ENCODE data around the gene NEUROD6.

The NEUROD6 gene

DNA sequence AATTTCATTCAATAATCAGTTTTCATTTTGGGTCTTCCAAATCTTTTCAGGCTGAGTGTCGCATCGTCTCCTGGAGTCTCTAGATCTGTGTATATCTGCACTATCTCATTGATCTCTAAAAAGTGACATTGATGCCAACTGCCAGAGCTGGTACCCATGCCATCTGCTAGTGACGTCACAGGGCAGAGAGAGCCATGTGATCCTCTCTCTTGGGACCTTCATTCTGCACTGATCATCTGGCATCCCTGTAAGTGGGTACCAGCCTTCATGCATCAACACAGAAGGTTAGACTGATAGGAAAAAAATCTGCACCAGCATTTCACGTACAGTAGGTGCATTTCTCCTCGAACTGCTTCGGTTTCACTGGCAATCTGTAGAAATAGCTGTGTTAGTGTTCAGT lies at the start of gene NEUROD6:
Gene NEUROD6, minus strand, starts transcription at position 124 of the 400 bp plus-strand sequence. CDS start 1,458 bp downstream, outside the sequence.
- no peak for DNase-seq (ENCODE audit: low spot score)

DNA sequence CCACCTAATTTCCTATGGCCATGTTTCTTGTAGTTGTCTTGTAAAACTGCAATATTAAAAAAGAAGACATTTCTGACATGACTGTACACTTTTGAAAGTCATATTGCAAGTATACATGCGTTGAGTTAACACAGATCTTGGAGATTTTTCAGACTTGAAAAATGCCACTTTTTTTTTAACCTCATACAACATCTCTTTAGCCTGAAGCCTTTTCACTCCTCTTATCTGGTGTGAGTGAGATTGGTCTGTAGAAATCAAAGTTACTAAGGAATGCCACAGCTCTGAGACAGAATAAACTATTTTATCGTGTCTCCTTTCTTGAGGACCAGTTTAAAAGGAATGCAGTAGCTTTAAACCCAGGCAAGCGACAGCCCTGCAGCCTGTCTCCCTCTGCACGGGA lies 43.9 kb upstream of the NEUROD6 start:
- DNase-seq (ENCODE audit: low spot score), result no peak

DNA sequence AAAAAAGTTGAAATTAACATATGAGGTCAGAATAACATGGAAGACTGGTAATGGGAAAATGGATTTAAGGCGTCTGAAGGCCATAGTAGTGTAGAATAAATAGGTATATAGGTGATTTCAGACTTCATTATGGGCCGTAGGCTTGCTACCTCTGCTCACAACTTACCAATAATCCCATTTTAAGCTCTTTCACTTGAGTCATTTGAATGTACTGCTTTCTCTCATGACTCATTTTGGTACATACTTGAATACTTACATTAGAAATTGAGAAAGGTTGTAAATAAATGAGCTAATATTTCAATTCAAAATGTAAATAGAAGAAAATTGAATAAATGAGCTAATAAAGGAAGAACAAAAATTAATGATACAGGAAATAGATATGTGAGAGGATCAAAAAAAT lies 42.2 kb upstream of the NEUROD6 start:
- DNase-seq (ENCODE audit: low spot score), result no peak

DNA sequence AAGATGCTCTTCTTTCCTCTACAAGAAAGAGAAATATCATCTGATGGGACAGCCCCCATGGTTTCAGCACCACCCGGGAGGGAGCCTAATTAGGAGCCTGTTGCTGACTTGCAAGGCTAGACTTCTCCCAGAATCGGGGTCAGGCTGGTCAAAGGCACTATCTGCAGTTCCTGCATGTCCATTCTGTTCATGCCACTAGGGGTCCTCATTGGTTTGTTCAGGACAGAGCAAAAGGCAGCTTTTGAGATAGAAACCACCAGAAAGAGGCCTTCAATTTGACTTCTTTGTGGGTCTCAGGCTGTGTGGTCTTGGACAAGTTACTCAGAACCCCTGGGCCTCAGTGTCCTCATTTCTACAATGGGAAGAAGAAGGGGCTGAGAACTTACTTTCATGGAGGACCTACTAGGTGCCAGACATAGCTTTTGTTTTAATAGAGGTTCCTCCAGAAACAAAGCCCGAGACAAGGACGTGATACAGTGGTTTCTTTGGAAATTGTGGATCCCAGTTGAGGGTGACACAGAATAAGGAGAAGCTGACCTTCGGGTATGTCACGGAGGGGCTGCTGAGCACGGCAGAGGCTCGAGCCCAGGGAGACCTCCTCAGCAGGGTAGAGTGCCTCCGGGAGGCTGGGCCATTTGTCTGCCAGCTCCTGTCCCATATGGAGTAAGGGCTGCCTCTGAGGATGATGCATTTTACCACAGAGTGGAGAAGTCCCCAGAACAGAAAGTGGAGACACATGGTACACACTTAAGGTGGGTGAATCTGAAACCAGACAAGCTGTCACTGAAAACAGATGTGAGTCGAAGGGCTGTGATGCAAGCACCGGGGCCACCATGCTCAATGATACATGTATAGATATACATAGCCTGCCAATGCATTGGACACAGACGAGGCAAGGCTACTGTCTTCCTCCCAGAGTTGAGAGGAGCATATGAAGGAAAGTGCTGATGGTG lies 33.1 kb upstream of the NEUROD6 start:
- peak; percentile 26 for DNase-seq (ENCODE audit: low spot score)

DNA sequence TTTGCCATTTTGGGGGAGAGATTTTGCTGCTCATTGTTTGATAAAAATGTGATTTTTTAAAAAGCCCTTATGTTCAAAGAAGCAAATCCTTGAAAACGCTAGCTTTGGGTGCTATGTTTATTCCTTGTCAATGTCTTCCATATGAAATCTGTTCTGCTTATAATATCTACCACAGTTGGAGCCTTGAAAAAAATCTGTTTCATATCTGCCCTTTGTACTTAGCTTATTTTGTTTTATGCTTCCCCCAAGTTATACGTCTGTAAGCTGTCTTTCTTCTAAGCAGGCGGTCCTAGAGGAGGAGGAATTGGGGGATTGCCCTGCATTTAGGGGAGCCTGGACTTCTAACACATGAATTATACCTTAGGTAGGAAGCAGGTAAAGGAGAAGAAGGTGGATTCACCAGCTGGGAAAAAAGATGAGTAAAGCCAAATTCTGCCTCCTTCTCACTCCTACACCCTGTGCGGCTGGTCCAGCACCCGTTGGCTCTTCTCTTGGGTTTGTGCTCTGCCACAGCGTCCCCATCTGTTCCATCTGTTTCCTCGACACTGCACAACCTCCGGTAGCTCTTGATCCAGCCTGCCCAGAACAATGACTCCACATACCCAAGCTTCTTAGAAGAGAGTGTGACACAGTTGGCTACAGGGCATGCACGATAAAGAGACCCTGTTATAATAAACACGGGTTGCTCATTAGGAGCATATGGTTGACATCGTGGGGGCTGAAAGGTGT lies 31.9 kb upstream of the NEUROD6 start:
- DNase-seq (ENCODE audit: low spot score), result no peak

DNA sequence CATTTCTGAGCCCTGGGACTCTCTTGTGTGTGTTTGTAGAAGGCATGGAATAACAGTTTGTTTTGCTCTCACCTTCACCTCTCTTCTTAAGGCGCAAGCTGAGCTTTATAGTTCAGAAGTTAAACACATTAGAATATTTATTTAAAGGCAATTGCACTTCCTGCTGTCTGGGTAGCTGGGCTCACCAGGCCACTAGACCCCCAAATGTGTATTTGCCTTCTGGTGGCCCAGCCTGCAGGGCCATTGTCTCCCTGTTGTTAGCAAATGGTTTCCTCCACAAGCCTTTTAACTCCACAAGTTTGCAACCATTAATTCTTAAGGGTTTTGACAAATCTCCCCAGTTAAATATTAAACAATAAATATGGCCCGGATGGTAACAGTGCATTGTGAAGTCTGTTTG lies 31.1 kb upstream of the NEUROD6 start:
- DNase-seq (ENCODE audit: low spot score), result no peak

DNA sequence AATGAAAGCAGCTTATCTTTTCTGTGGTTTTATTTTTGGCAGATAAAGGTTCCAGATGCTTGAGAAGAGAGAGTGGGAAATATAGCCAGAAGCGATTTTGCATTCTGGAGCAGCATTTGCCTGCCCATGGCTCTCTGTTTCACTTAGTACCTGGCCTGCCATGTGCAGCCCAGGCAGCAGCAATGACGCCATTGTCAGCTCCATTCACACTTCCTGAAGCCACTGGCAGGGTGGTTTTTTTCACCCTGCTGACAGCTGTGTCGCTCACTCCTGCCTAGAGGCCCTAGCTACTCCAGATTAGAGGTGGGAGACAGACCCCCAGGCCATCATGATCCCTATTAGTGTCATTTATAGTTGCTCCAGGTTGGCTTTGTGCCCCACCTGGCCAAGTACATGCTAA lies 30.1 kb upstream of the NEUROD6 start:
- no peak for DNase-seq (ENCODE audit: low spot score)

DNA sequence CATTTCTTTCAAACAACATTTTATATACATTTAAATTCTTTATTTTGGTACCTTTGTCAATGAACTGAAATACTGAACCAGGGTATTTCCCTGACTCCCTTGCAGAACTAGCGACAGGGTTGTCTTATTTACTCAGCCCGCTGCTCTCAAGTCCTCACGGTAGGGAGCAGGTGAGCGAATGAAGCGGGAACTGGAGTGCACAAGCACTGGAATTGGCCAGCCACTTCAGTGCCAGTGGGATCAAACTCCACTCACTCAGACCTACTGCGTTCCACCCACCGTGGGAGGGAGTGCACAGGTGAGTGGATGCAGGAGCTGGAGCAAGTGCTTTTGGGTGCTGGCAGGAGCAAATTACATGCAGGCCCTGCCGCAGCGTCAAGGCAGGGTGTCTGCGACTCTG lies 28.1 kb upstream of the NEUROD6 start:
- DNase-seq (ENCODE audit: low spot score), result no peak

DNA sequence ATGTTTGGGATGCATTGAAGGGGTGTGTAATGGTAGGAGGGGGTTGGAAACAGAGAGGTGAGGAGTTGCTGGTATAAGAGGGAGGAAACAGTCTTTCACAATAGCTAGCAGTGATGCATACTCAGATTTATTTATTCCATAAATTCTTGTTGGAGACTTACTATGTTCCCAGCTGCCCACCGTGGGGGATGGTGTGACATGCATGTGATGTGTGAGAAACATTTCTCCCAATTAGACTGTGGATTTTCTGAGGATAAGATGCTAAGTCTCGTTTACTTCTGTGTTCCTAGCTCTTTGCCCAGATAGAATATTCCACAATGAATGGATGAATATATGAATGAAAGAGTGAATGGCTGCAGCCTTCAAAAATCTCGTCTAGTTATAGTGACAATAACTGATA lies 23.0 kb upstream of the NEUROD6 start:
- no peak for DNase-seq (ENCODE audit: low spot score)

DNA sequence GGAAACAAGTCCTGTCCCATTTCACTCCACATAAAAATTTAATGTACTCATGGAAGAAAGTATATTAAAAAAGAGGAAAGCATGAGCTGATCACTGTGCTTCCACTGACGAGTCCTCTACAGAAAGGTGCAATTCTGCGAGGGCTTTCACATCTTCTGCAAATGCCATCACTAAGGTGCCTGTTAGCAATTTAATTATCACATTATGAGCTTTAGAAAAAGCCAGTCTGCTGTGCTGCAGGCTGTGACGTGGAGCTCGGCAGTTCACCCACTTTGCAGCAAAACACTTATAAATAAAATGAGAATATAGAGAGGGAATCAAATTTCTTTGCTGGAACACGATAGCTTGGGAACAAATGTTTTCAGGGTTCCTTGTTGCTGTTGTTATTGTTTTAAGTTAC lies 22.5 kb upstream of the NEUROD6 start:
- no peak for DNase-seq (ENCODE audit: low spot score)

DNA sequence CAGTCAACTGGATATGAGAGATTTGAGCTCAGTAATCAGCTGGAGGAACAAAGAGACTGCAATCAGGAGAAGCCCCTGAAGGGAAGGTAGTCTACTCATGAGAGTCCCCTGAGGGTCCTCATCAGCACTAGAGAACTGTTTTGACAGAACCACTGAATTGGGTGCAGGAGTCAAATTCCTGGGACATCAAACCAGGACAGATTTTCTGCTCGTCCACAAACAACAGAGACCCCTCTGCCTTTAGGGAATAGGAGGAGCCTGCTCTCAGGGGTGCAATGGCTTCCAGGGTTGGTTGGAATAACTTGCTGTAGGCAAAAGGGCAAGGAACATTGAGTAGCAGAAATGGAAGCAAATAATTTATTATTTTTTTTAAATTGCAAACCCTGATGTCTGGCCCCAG lies 21.9 kb upstream of the NEUROD6 start:
- DNase-seq (ENCODE audit: low spot score), result no peak

DNA sequence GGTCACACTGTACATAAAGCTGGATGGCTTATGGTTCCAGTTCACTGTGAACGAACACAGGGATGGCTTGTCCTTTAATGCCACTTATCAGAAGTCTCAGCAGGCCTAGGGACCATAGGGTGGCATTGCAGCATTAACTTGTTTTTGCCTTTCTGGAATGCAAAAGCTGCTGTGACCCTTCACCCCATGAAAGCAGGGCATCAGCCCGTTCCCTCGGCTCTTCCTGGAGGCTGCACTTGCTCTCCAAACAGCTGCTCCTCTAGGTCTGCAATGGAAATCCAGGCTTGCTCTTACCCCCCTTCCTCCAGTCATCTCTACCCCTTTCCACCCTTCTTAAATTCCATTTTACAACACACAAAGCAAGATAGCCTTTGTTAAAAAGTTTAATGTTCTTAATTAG lies 17.9 kb upstream of the NEUROD6 start:
- DNase-seq (ENCODE audit: low spot score), result no peak

DNA sequence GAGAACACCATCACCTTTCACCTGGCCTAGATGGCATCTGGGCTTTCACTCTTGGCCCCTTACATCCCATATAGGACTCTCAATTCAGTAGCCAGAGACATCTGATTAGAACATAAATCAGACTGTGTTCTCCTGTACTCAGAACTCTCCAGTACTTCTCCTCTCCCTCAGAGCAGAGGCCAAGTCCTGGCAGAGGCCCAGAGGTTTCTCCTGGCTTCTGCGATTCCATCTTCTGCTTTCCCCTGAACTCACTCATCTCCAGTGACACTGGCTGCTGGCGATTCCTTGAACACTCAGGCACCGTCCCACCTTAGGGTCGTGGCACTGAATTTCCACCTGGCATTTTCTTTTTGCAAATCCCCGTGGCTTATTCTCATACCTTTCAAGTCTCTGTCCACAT lies 4.9 kb upstream of the NEUROD6 start:
- no peak for DNase-seq (ENCODE audit: low spot score)

DNA sequence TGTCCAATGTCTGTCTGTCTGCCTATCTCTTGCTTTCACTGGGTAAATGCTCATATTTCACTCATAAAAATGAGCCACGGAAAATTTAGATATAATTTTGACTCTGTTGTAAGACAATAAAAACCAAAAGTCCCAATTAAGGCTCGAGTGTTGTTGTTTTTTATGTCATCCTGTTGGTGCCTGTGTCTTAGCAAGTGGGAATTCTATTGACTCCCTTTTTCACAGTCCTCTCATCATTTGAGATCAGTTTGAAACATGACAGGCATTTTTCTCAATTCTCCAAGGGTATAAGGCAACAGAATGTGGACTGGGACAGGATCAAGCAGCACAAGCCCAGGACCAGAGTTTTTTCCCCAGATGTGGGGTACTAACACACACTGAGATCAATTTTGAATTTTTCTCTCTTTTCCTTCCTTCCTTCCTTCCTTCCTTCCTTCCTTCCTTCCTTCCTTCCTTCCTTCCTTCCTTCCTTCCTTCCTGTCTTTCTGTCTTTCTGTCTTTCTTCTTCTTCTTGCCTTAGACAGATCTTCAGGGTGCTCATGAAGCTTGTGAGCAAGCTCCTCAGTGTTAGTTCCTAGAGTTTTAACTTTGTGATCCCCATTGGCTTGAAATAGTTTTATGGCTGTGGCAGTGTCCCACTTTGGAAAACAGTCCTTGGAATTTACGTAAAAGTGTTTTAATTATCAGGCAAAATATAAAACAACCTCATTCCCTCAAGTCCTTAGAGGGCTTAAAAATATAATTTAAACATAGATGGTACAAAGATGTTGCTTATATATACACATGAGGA lies 3.2 kb upstream of the NEUROD6 start:
- no peak for DNase-seq (ENCODE audit: low spot score)

DNA sequence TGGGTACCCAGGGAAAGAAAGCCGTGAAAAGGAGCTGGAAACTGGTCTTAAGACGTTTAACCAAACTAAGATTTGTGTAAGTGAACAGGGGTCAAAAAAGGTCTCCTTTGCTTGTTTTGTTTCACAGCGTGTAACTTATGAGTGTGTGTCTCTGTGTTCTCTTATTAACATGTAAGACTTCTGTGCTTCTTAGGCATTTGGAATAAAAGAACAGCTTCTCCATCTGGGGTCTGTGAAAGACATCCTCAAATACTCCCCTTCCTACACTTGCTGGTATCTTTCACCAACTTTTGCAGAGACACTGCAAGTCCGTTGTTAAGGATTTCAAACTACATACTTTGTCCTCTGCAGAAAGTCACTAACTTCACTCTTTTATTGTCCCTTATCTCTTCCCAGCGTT lies 615 bp upstream of the NEUROD6 start:
- no peak for DNase-seq (ENCODE audit: low spot score)

DNA sequence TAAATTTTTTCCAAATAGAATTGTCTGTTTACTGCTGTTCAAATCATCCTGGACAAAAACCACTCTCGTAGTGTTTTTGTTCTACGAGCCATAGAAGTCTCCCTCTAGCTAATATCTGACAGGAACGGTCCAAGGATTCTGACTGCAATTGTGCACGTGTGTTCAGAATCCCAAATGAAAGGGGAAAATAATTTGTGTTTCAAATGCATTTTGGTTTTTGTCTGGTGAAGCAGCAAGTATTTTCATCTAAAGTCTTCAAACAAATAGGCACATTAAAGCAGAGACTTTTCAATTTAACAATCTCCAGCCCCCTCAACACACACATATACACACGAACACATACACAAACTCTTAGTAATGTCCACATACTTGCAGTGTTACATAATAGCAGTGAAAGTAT lies 475 bp downstream of the NEUROD6 start:
- no peak for DNase-seq (ENCODE audit: low spot score)

DNA sequence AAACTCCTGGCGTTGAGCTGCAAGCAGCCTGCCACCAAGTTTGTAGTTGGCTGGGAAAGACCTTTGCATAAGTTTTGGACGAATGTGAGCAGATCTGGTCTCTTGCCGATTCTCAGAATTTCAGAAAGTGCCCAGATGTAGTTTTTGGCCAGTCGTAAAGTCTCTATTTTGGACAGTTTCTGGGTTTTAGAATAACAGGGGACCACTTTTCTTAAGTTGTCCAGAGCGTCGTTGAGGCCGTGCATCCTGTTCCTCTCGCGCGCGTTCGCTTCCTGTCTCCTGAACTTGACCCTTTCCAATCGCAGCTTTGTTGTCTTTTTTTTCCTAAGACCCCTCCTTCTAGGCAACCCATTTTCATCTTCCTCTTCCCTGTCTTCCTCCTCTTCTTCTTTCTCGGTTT lies 1.8 kb downstream of the NEUROD6 start:
- DNase-seq (ENCODE audit: low spot score), result no peak

DNA sequence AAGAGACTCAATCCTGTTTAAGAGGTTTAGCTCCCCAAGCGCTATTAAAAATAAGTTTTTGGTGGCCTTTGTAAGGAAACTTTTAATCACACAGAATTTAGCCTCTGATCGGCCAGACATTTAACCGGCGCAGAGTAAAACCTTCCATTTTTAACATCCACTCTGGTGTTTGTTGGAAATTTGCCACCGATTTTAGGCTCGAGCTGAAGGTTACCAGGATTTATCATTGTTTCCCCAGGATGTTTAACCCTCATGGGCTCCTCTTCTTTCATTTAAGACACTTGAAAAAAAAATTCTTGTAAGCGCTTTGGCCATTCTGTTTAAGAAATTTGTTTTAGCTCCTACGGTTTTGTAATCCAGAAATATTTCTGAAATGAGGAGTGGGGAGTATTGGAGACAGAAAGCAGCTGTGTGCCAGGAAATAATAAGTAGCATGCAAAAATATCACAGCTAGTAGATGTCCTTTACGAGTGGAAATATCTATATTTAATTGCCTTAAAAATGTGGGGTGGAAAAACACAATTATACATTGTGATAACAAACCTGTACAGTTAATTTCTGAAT lies 3.4 kb downstream of the NEUROD6 start:
- DNase-seq (ENCODE audit: low spot score), result no peak

DNA sequence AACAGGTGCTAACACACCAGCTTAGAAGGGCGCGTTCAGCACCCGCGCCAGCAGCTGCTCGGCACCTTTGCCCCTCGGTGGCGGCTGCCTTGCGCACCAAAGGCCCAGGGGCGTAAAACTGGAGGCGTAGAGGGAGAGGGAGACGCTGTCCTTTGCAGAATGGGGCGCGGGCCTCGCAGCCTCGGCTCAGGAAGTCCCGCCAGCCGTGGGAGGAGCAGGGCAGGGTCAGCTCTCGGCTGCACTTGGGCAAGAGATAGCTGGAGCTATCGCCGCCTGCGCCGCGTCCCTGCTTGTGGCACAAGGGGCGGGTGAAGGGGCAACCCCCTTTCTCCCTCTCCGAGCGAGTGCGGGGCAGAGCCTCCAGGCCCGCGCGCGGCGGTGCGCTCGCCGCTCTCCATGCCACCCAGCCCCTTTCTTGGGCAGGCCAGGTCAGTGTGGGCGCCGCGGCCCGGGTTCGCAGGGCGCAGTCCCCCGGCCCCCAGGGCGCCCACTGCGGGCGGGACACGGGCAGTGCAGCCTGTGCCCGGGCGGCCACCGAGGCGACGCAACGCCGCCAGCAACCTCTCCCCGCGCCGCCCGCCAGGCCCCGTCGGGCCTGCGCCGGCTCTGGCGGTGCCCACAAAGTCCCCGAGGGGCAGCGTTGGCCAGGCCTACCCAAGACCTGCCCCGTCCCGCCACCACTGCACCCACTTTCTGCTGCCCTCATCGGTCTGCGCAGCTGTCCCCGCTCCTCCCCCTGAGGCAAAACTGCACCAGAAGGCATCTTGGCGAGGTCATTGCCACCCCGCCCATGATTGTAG lies 4.1 kb downstream of the NEUROD6 start:
- DNase-seq (ENCODE audit: low spot score), result no peak

DNA sequence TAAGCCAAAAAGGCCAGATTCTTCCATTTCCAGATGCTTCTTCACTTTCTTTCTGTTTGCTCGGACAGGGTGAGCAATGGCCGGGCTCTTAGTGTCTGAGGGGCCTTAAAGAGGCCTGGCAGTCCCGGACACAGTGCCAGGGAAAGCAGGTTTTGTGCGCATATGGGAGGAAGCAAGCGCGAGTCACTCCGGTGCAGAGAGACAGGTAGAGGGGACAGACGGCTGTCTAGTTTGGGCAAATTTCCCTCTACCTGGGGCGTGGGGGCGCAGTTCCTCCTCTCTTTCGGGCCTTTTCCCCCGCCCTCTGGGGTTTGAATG lies 4.7 kb downstream of the NEUROD6 start:
- no peak for DNase-seq (ENCODE audit: low spot score)

DNA sequence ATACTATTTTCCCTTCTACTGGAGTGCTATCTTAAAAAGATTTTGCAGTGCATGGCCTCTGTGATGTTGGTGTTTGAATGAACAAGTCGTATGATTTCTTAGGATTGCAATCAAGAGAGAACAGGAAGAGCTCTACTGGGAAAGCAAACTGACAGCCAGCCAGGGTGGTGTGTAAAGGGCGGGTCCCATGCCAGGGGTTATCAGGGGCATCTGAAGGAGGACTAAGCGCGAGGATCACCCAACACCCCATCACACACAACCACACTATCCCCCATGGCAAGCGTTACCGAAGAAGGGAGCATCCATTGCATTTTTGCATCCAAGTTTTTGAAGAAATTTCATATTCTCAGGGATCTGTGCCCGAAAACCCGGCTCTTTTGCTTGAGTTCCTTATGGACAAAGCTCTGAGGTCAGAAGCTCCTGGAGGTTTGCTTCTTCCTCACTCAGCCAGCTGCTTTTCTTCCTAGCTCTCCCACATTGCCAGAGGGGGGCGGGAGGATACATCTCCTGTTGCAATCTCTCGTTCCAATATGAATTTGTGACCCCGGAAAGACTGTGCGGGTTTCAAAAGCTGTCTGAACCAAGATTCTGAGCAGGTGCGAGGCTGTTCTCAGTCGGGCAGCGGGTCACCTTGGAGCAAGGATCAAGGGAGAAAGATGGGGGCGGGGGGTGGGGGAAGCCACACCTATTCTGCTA lies 5.2 kb downstream of the NEUROD6 start:
- DNase-seq (ENCODE audit: low spot score), result no peak

Measured in HuH-7.5 (cell line).